ENCODE results near the gene HNRNPU.

GRCh38 chr1:244835276-244836134, 28.8 kb downstream of the HNRNPU start, which contains the start of gene COX20:
- TF ChIP-seq CTCF (IDR thresholded peaks at IDR 0.05; ENCODE audit: low read length) (no peak), EZH2 (IDR thresholded peaks at IDR 0.05; ENCODE audit: borderline replicate concordance, low read length) (no peak)

Data from OCI-LY1 (cell line).